ENCODE data around the gene APBB1IP.

Gene APBB1IP

GRCh38 chr10:26508016-26508415, 69.9 kb downstream of the APBB1IP start:
- no peak overlapping the region for H3K9ac ChIP-seq (ENCODE audit: low read depth, low read length, poor library complexity, severe bottlenecking)
- H3K79me2 ChIP-seq (ENCODE audit: insufficient read depth, low read length): no peaks in the 10 kb centered on the region
- H3K4me3 ChIP-seq (ENCODE audit: low read length, poor library complexity, severe bottlenecking): no peak overlapping the region
- H3K9me3 ChIP-seq (ENCODE audit: insufficient read depth, low read depth, low read length): no peaks in the 10 kb centered on the region
- H3K36me3 ChIP-seq (ENCODE audit: insufficient read depth, low read length): no peaks in the 10 kb centered on the region
- no peaks in the 10 kb centered on the region for H3K27me3 ChIP-seq (ENCODE audit: insufficient read depth, low read length, poor library complexity, severe bottlenecking)
- H3F3A ChIP-seq (ENCODE audit: low read depth): no peaks in the 10 kb centered on the region
- H3K4me1 ChIP-seq (ENCODE audit: insufficient read depth, low read length, poor library complexity, severe bottlenecking): no peaks in the 10 kb centered on the region
- no peaks in the 10 kb centered on the region for H3K9me2 ChIP-seq (replicated peaks; ENCODE audit: low read depth, low read length)
- no peak for TF ChIP-seq EZH2phosphoT487 (IDR thresholded peaks at IDR 0.05; ENCODE audit: borderline replicate concordance)
- TF ChIP-seq, protein P1, sequence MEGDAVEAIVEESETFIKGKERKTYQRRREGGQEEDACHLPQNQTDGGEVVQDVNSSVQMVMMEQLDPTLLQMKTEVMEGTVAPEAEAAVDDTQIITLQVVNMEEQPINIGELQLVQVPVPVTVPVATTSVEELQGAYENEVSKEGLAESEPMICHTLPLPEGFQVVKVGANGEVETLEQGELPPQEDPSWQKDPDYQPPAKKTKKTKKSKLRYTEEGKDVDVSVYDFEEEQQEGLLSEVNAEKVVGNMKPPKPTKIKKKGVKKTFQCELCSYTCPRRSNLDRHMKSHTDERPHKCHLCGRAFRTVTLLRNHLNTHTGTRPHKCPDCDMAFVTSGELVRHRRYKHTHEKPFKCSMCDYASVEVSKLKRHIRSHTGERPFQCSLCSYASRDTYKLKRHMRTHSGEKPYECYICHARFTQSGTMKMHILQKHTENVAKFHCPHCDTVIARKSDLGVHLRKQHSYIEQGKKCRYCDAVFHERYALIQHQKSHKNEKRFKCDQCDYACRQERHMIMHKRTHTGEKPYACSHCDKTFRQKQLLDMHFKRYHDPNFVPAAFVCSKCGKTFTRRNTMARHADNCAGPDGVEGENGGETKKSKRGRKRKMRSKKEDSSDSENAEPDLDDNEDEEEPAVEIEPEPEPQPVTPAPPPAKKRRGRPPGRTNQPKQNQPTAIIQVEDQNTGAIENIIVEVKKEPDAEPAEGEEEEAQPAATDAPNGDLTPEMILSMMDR (conservative IDR thresholded peaks at IDR 0.05; ENCODE audit: low read length): no peak
- no peaks in the 10 kb centered on the region for H4K20me1 ChIP-seq (ENCODE audit: insufficient read depth, low read length, poor library complexity, severe bottlenecking)
- no peak overlapping the region for H2AFZ ChIP-seq (ENCODE audit: low read length)
- no peak overlapping the region for H3K4me2 ChIP-seq (ENCODE audit: low read depth, low read length, poor library complexity, severe bottlenecking)

DNA sequence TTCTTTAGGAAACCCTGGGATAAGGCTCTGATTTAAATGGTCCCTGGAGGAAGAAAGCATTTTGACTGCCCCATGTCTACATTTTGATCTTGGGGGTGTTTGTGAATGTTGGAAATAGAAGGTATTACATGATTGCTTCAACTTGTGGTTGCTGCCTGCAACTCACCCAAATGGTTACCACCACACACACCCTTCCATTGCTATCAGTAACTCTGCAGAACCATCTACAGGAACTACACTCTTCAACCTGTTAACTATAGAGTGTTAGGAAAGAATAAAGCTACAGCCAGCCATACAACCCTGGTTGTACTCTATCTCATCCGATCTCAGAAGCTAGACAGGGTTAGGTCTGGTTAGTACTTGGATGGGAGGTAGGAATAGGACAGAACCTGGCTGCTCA, 71.2 kb downstream of the APBB1IP start:
- no peak overlapping the region for H3K4me2 ChIP-seq (ENCODE audit: low read depth, low read length, poor library complexity, severe bottlenecking)
- H3K9ac ChIP-seq (ENCODE audit: low read depth, low read length, poor library complexity, severe bottlenecking): no peak overlapping the region
- no peaks in the 10 kb centered on the region for H3K79me2 ChIP-seq (ENCODE audit: insufficient read depth, low read length)
- no peak overlapping the region for H2AFZ ChIP-seq (ENCODE audit: low read length)
- TF ChIP-seq, protein P1 (conservative IDR thresholded peaks at IDR 0.05; ENCODE audit: low read length): no peak
- TF ChIP-seq EZH2phosphoT487 (IDR thresholded peaks at IDR 0.05; ENCODE audit: borderline replicate concordance): no peak
- H3K9me3 ChIP-seq (ENCODE audit: insufficient read depth, low read depth, low read length): no peaks in the 10 kb centered on the region
- H3F3A ChIP-seq (ENCODE audit: low read depth): no peaks in the 10 kb centered on the region
- no peaks in the 10 kb centered on the region for H4K20me1 ChIP-seq (ENCODE audit: insufficient read depth, low read length, poor library complexity, severe bottlenecking)
- H3K27me3 ChIP-seq (ENCODE audit: insufficient read depth, low read length, poor library complexity, severe bottlenecking): no peaks in the 10 kb centered on the region
- H3K4me1 ChIP-seq (ENCODE audit: insufficient read depth, low read length, poor library complexity, severe bottlenecking): no peaks in the 10 kb centered on the region
- H3K36me3 ChIP-seq (ENCODE audit: insufficient read depth, low read length): no peaks in the 10 kb centered on the region
- H3K9me2 ChIP-seq (replicated peaks; ENCODE audit: low read depth, low read length): no peaks in the 10 kb centered on the region
- no peak overlapping the region for H3K4me3 ChIP-seq (ENCODE audit: low read length, poor library complexity, severe bottlenecking)

GRCh38 chr10:26513101-26513500, 75.0 kb downstream of the APBB1IP start:
- H3K9ac ChIP-seq (ENCODE audit: low read depth, low read length, poor library complexity, severe bottlenecking): no peak overlapping the region
- H3F3A ChIP-seq (ENCODE audit: low read depth): no peaks in the 10 kb centered on the region
- no peak overlapping the region for H3K4me2 ChIP-seq (ENCODE audit: low read depth, low read length, poor library complexity, severe bottlenecking)
- no peaks in the 10 kb centered on the region for H4K20me1 ChIP-seq (ENCODE audit: insufficient read depth, low read length, poor library complexity, severe bottlenecking)
- H3K4me1 ChIP-seq (ENCODE audit: insufficient read depth, low read length, poor library complexity, severe bottlenecking): no peaks in the 10 kb centered on the region
- no peaks in the 10 kb centered on the region for H3K9me2 ChIP-seq (replicated peaks; ENCODE audit: low read depth, low read length)
- TF ChIP-seq, protein P1 (conservative IDR thresholded peaks at IDR 0.05; ENCODE audit: low read length): no peak
- TF ChIP-seq EZH2phosphoT487 (IDR thresholded peaks at IDR 0.05; ENCODE audit: borderline replicate concordance): no peak
- H3K9me3 ChIP-seq (ENCODE audit: insufficient read depth, low read depth, low read length): no peaks in the 10 kb centered on the region
- no peak overlapping the region for H2AFZ ChIP-seq (ENCODE audit: low read length)
- no peaks in the 10 kb centered on the region for H3K79me2 ChIP-seq (ENCODE audit: insufficient read depth, low read length)
- H3K36me3 ChIP-seq (ENCODE audit: insufficient read depth, low read length): no peaks in the 10 kb centered on the region
- H3K4me3 ChIP-seq (ENCODE audit: low read length, poor library complexity, severe bottlenecking): no peak overlapping the region
- H3K27me3 ChIP-seq (ENCODE audit: insufficient read depth, low read length, poor library complexity, severe bottlenecking): no peaks in the 10 kb centered on the region

All from Loucy (cell line).